Neutrophil (primary cell): ENCODE measurements around the gene PDZRN4.
"Not testable (repeated sequence)": the region's sequence is repeated elsewhere in the genome, so short reads cannot be mapped to it uniquely, and the experiment has no call there.

ENCODE experiments used
- H3K27ac ChIP-seq: fragments of 200-600 bp; sonication (generic); 2 replicates; pipeline ENCODE4 v1.5.1; 2016; ENCODE audit warnings: mild to moderate bottlenecking, moderate library complexity
- H3K27me3 ChIP-seq: fragments of 200-600 bp; sonication (generic); 2 replicates; pipeline ENCODE4 v1.6.0; 2016; ENCODE audit warnings: mild to moderate bottlenecking
- H3K36me3 ChIP-seq: fragments of 200-600 bp; sonication (generic); 2 replicates; pipeline ENCODE4 v1.5.1; 2017
- H3K4me1 ChIP-seq, 2 experiments: fragments of 200-600 bp in 1 of 2; sonication (generic) in 1 of 2; 1 replicate in 1 of 2; 2 replicates in 1 of 2; pipeline versions ENCODE4 v1.5.1 to v1.6.1; 2013 to 2016; ENCODE audit warnings: low read depth in 1 of 2, low read length in 1 of 2, mild to moderate bottlenecking in 1 of 2, moderate library complexity in 1 of 2; ENCODE audit not compliant: control insufficient read depth in 1 of 2, insufficient read depth in 1 of 2
- H3K4me3 ChIP-seq, 2 experiments: fragments of 200-600 bp in 1 of 2; sonication (generic) in 1 of 2; 1 replicate in 1 of 2; 2 replicates in 1 of 2; pipeline ENCODE4 v1.5.1; 2013 to 2016; ENCODE audit warnings: low read depth in 1 of 2, low read length in 1 of 2, mild to moderate bottlenecking in 1 of 2, moderate library complexity in 1 of 2
- H3K9me3 ChIP-seq: fragments of 200-600 bp; sonication (generic); 2 replicates; pipeline ENCODE4 v1.5.1; 2016
- CTCF ChIP-seq: fragments of 200-600 bp; sonication (generic); IDR thresholded peaks from 2 replicates; pipeline ENCODE4 v1.5.1; 2016; ENCODE audit warnings: antibody characterized with exemption

Gene PDZRN4

GRCh38 chr12:41612892-41613557, 424.9 kb downstream of the PDZRN4 start:
- Histone ChIP-seq H3K27me3 (no peaks in the 10 kb centered on the region), H3K36me3 (no peaks in the 10 kb centered on the region), H3K4me3 (no peak overlapping the region), H3K9me3 (no peaks in the 10 kb centered on the region), H3K27ac (no peak overlapping the region), H3K4me1 (no peaks in the 10 kb centered on the region)
- no peak for TF ChIP-seq CTCF

- H3K27me3 ChIP-seq, H3K36me3 ChIP-seq, H3K4me1 ChIP-seq, H3K27ac ChIP-seq, H3K9me3 ChIP-seq, H3K4me3 ChIP-seq: not testable (repeated sequence)
These were observed 427.1 kb downstream of the PDZRN4 start for GRCh38 chr12:41615174-41615573.

- no peaks in the 10 kb centered on the region for H3K36me3 ChIP-seq
- no peaks in the 10 kb centered on the region for H3K4me1 ChIP-seq
- no peak overlapping the region for H3K27ac ChIP-seq
- no peaks in the 10 kb centered on the region for H3K27me3 ChIP-seq
- H3K4me3 ChIP-seq = no peak overlapping the region
- no peaks in the 10 kb centered on the region for H3K9me3 ChIP-seq
- no peak for TF ChIP-seq CTCF
These were observed 431.6 kb downstream of the PDZRN4 start for GRCh38 chr12:41619705-41620104.

GRCh38 chr12:41621291-41621690, 433.2 kb downstream of the PDZRN4 start:
- H3K9me3 ChIP-seq = no peaks in the 10 kb centered on the region
- no peaks in the 10 kb centered on the region for H3K36me3 ChIP-seq
- H3K4me1 ChIP-seq = no peaks in the 10 kb centered on the region
- TF ChIP-seq CTCF = no peak
- no peak overlapping the region for H3K27ac ChIP-seq
- H3K27me3 ChIP-seq = no peaks in the 10 kb centered on the region
- no peak overlapping the region for H3K4me3 ChIP-seq
